HCT116 (cell line): ENCODE results near the gene POU3F2. TPM values are rescaled to one million over a fixed set of nuclear protein-coding genes. Genes with fewer than 3 reads are reported as not detected.

Experiments
- ATAC-seq: fragments of 200-7000 bp; cut with Tn5 transposase; 2 replicates; pipeline ENCODE4 v1.9.1; 2020; ENCODE audit warnings: mild to moderate bottlenecking, moderate library complexity
- BruUV-seq: library from RNA; stranded (reverse); fragments of 400-500 nt; replicated peaks from 2 replicates; lab custom pipeline; 2021; lab: Mats Ljungman, UMichigan
- CTCF ChIA-PET: fragments of 300-600 bp; sonication (Branson Sonifier 250); formaldehyde crosslinking; loops from one replicate; lab custom pipeline; 2021; ENCODE audit warnings: antibody characterized with exemption; lab: Charles Lee
- POLR2A ChIA-PET: fragments of 300-600, 350-600 bp; sonication (Branson Sonifier 250); formaldehyde crosslinking; loops from one replicate; lab custom pipeline; 2021; ENCODE audit warnings: antibody characterized with exemption; lab: Charles Lee
- RAD21 ChIA-PET, 2 experiments: fragments of 300-600 bp; sonication (Branson Sonifier 250); formaldehyde crosslinking; loops; one replicate each; lab custom pipeline; 2023; ENCODE audit warnings: low total read pairs in 2 of 2; ENCODE audit not compliant: uncharacterized antibody in 2 of 2, unreplicated experiment in 2 of 2, low non-redundant PET in 1 of 2; lab: Charles Lee
- DNase-seq: peaks from one replicate; pipeline ENCODE4 v3.0.0-alpha.2; 2010; ENCODE audit warnings: low read depth, low spot score
- H2AFZ ChIP-seq: fragments of 200-600 bp; shearing (Covaris generic), sonication (generic); 2 replicates; pipeline ENCODE4 v1.6.1; 2017; ENCODE audit warnings: low read depth, mixed run types, mixed read lengths, antibody characterized with exemption, low read length; ENCODE audit not compliant: poor library complexity, severe bottlenecking
- H3K27ac ChIP-seq: 2 replicates; pipeline ENCODE4 v1.5.1; 2012; ENCODE audit warnings: low read depth, low read length
- H3K27me3 ChIP-seq: fragments of 200-600 bp; sonication (generic); 2 replicates; pipeline ENCODE4 v1.6.1; 2016; ENCODE audit warnings: mixed run types, low read length, mixed read lengths; ENCODE audit not compliant: insufficient read depth
- H3K36me3 ChIP-seq, 2 experiments: fragments of 200-500 bp in 1 of 2; fragments of 200-600 bp in 1 of 2; sonication (Bioruptor generic) in 1 of 2; sonication (generic) in 1 of 2; 2 replicates each; pipeline versions ENCODE4 v1.5.1 to v1.6.1; 2014 to 2016; ENCODE audit warnings: low read length in 2 of 2, inconsistent platforms in 1 of 2, mixed read lengths in 1 of 2, mixed run types in 1 of 2; ENCODE audit not compliant: insufficient read depth in 2 of 2, control insufficient read depth in 1 of 2
- H3K4me1 ChIP-seq, 2 experiments: fragments of 200-600 bp in 1 of 2; sonication (generic) in 1 of 2; 2 replicates each; pipeline versions ENCODE4 v1.5.1 to v1.6.1; 2012 to 2017; ENCODE audit warnings: low read length in 2 of 2, inconsistent platforms in 1 of 2, mild to moderate bottlenecking in 1 of 2, mixed read lengths in 1 of 2, mixed run types in 1 of 2, moderate library complexity in 1 of 2; ENCODE audit not compliant: insufficient read depth in 2 of 2, control insufficient read depth in 1 of 2
- H3K4me2 ChIP-seq: fragments of 200-600 bp; sonication (generic); 2 replicates; pipeline ENCODE4 v1.6.1; 2017; ENCODE audit warnings: mixed run types, low read length, mixed read lengths
- H3K4me3 ChIP-seq, 2 experiments: fragments of 200-600 bp in 1 of 2; sonication (generic) in 1 of 2; replicated peaks in 1 of 2; 2 replicates each; pipeline ENCODE4 v1.5.1; 2011 to 2016; ENCODE audit warnings: low read length in 2 of 2, control low read depth in 1 of 2, low read depth in 1 of 2, mild to moderate bottlenecking in 1 of 2, mixed read lengths in 1 of 2, mixed run types in 1 of 2
- H3K79me2 ChIP-seq: fragments of 200-600 bp; sonication (generic); 2 replicates; pipeline ENCODE4 v1.6.1; 2017; ENCODE audit warnings: mild to moderate bottlenecking, mixed run types, low read length, moderate library complexity, mixed read lengths; ENCODE audit not compliant: insufficient read depth
- H3K9ac ChIP-seq: fragments of 200-600 bp; sonication (generic); 2 replicates; pipeline ENCODE4 v1.6.1; 2016; ENCODE audit warnings: low read length, mixed read lengths
- H3K9me2 ChIP-seq: fragments of 200-600 bp; sonication (generic), shearing (Covaris generic); 2 replicates; pipeline ENCODE4 v1.6.1; 2017; ENCODE audit warnings: mixed run types, mild to moderate bottlenecking, moderate library complexity; ENCODE audit not compliant: insufficient read depth
- H3K9me3 ChIP-seq, 2 experiments: fragments of 200-500 bp in 1 of 2; fragments of 200-600 bp in 1 of 2; sonication (Bioruptor generic) in 1 of 2; sonication (generic) in 1 of 2; 2 replicates each; pipeline ENCODE4 v1.6.1; 2014 to 2017; ENCODE audit warnings: low read length in 2 of 2, mixed read lengths in 2 of 2, inconsistent platforms in 1 of 2, low read depth in 1 of 2, mild to moderate bottlenecking in 1 of 2, mixed run types in 1 of 2, moderate library complexity in 1 of 2; ENCODE audit not compliant: control insufficient read depth in 1 of 2, insufficient read depth in 1 of 2
- H4K20me1 ChIP-seq: fragments of 200-600 bp; sonication (generic), shearing (Covaris generic); 2 replicates; pipeline ENCODE4 v1.6.1; 2017; ENCODE audit warnings: mixed run types, mild to moderate bottlenecking, moderate library complexity; ENCODE audit not compliant: insufficient read depth
- ATF3 ChIP-seq: IDR thresholded peaks from 2 replicates; pipeline ENCODE4 v1.6.1; 2012
- CBX3 ChIP-seq: IDR thresholded peaks from 2 replicates; pipeline ENCODE4 v1.6.1; 2012; ENCODE audit warnings: low read depth
- CEBPB ChIP-seq: IDR thresholded peaks from 2 replicates; pipeline ENCODE4 v1.6.1; 2012; ENCODE audit warnings: low read depth
- EGR1 ChIP-seq: IDR thresholded peaks from 2 replicates; pipeline ENCODE4 v1.6.1; 2012; ENCODE audit warnings: low read depth
- EZH2 ChIP-seq: fragments of 200-600 bp; sonication (generic); IDR thresholded peaks from 2 replicates; pipeline ENCODE4 v1.6.1; 2017; ENCODE audit warnings: antibody characterized with exemption, mixed run types
- EZH2phosphoT487 ChIP-seq: fragments of 200-600 bp; IDR thresholded peaks from 2 replicates; pipeline ENCODE4 v1.6.1; 2018; ENCODE audit warnings: antibody characterized with exemption, borderline replicate concordance
- FOSL1 ChIP-seq: IDR thresholded peaks from 2 replicates; pipeline ENCODE4 v1.6.1; 2012; ENCODE audit warnings: low read depth
- JUND ChIP-seq: IDR thresholded peaks from 2 replicates; pipeline ENCODE4 v1.6.1; 2012
- POLR2AphosphoS5 ChIP-seq: IDR thresholded peaks from 2 replicates; pipeline ENCODE4 v1.6.1; 2011; ENCODE audit warnings: mild to moderate bottlenecking, low read depth, low read length, moderate library complexity
- RAD21 ChIP-seq: IDR thresholded peaks from 2 replicates; pipeline ENCODE4 v1.6.1; 2012; ENCODE audit warnings: low read depth, mild to moderate bottlenecking
- REST ChIP-seq: IDR thresholded peaks from 2 replicates; pipeline ENCODE4 v1.6.1; 2012; ENCODE audit warnings: low read depth
- SIN3A ChIP-seq: IDR thresholded peaks from 2 replicates; pipeline ENCODE4 v1.6.1; 2012; ENCODE audit warnings: low read depth
- SP1 ChIP-seq: IDR thresholded peaks from 2 replicates; pipeline ENCODE4 v1.6.1; 2012; ENCODE audit warnings: low read depth
- ZFX ChIP-seq: fragments of 450-650 bp; IDR thresholded peaks from 2 replicates; pipeline ENCODE4 v1.6.1; 2017
- ZNF274 ChIP-seq: fragments of 200-500 bp; sonication (Bioruptor generic); IDR thresholded peaks from 2 replicates; pipeline ENCODE4 v1.6.1; 2014; ENCODE audit warnings: mild to moderate bottlenecking, low read depth, low read length, inconsistent platforms
- intact Hi-C: fragments of 100-400 bp; cut with micrococcal nuclease; formaldehyde crosslinking; loops from 2 replicates; pipeline ENCODE4 v1.10.0; 2022
- total RNA-seq: library from RNA; stranded (reverse); gene quantifications from one replicate; pipeline ENCODE4 v1.2.1, GENCODE V29; 2021; ENCODE audit not compliant: unreplicated experiment
- TF ChIP-seq, protein P1 (sequence below): IDR thresholded peaks from 2 replicates; pipeline ENCODE4 v1.6.1; 2011; ENCODE audit warnings: mild to moderate bottlenecking, low read length, moderate library complexity; ENCODE audit not compliant: insufficient replicate concordance; ENCODE audit errors: extremely low read depth
- TF ChIP-seq, protein P2 (sequence below): IDR thresholded peaks from 2 replicates; pipeline ENCODE4 v1.6.1; 2012

The POU3F2 gene
- total RNA-seq, 1 experiment from 2014 or later = not detected

- TF ChIP-seq, protein P1, sequence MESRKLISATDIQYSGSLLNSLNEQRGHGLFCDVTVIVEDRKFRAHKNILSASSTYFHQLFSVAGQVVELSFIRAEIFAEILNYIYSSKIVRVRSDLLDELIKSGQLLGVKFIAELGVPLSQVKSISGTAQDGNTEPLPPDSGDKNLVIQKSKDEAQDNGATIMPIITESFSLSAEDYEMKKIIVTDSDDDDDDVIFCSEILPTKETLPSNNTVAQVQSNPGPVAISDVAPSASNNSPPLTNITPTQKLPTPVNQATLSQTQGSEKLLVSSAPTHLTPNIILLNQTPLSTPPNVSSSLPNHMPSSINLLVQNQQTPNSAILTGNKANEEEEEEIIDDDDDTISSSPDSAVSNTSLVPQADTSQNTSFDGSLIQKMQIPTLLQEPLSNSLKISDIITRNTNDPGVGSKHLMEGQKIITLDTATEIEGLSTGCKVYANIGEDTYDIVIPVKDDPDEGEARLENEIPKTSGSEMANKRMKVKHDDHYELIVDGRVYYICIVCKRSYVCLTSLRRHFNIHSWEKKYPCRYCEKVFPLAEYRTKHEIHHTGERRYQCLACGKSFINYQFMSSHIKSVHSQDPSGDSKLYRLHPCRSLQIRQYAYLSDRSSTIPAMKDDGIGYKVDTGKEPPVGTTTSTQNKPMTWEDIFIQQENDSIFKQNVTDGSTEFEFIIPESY = no peak
Measured at GRCh38 chr6:98828211-98828788, 6.1 kb upstream of the POU3F2 start (continued).

DNA sequence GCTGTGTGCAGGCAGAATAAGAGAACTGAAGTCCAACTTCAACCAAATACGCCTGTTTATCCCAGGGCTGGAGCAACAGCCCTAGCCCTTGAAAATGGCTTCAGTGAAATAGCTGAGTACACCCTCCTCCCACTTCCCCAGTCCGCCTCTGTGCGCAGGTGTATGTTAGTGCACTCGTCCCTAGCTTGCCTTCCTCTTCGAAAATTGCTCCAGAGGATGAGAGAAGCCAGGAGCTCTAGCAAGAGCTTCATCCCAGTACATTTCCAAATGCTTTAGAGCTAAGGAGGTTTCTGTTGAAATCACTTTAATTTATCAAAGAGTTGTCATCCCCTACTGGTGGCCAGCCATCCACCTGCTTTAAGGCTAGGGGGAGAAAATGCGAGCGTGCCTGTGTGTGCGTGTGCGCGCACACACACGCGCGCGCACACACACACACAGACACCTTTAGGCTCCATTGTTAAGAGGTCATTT, 5.4 kb upstream of the POU3F2 start:
- no peaks in the 10 kb centered on the region for H3K79me2 ChIP-seq
- intact Hi-C loops = no loop called here
- no peaks in the 10 kb centered on the region for H3K36me3 ChIP-seq
- CTCF ChIA-PET = no interaction called here
- RAD21 ChIA-PET = no interaction called here
- H3K27me3 ChIP-seq = peaks cover 7% of the 10 kb centered on the region
- DNase-seq (no peak), ATAC-seq (no peak)
- no TSS peak for BruUV-seq
- no peaks in the 10 kb centered on the region for H4K20me1 ChIP-seq
- H3K4me2 ChIP-seq = no peak overlapping the region
- no peaks in the 10 kb centered on the region for H3K4me1 ChIP-seq
- TF ChIP-seq CBX3 = no peak
- TF ChIP-seq, protein P1 = no peak
- TF ChIP-seq, protein P2, sequence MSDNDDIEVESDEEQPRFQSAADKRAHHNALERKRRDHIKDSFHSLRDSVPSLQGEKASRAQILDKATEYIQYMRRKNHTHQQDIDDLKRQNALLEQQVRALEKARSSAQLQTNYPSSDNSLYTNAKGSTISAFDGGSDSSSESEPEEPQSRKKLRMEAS = no peak
- no peak for TF ChIP-seq EZH2
- TF ChIP-seq ATF3 = no peak
- TF ChIP-seq SP1 = no peak
- TF ChIP-seq ZNF274 = no peak
- no peak for TF ChIP-seq CEBPB
- no peak for TF ChIP-seq EGR1
- no peak for TF ChIP-seq JUND
- TF ChIP-seq SIN3A = no peak
- no peak for TF ChIP-seq EZH2phosphoT487
- TF ChIP-seq FOSL1 = no peak
- TF ChIP-seq POLR2AphosphoS5 = no peak
- no peak for TF ChIP-seq RAD21
- no peak for TF ChIP-seq ZFX
- TF ChIP-seq REST = no peak
- H3K9me2 ChIP-seq = no peaks in the 10 kb centered on the region
- no peak overlapping the region for H3K4me3 ChIP-seq
- H2AFZ ChIP-seq = no peak overlapping the region
- H3K9me3 ChIP-seq = no peaks in the 10 kb centered on the region
- no peak overlapping the region for H3K27ac ChIP-seq
- POLR2A ChIA-PET = no interaction called here
- H3K9ac ChIP-seq = no peak overlapping the region
